HFFc6 (cell line): ENCODE data around the gene PRSS2. TPM values are rescaled to one million over a fixed set of nuclear protein-coding genes. Genes with fewer than 3 reads are reported as not detected.
"Not testable (repeated sequence)": the region's sequence is repeated elsewhere in the genome, so short reads cannot be mapped to it uniquely, and the experiment has no call there.

Experiments used
- DNase-seq: peaks from one replicate; pipeline ENCODE4 v3.0.0-alpha.2; 2018
- H3K27ac Mint-ChIP-seq: 2 replicates; pipeline ENCODE4 v1.8.0; 2020; ENCODE audit warnings: mild to moderate bottlenecking, mixed read lengths
- H3K27me3 Mint-ChIP-seq: 2 replicates; pipeline ENCODE4 v1.8.0; 2021; ENCODE audit warnings: mild to moderate bottlenecking, moderate library complexity, mixed read lengths; ENCODE audit not compliant: insufficient read depth
- H3K36me3 Mint-ChIP-seq: 2 replicates; pipeline ENCODE4 v1.8.0; 2021; ENCODE audit warnings: low read depth, mixed read lengths
- H3K4me1 Mint-ChIP-seq: 2 replicates; pipeline ENCODE4 v1.8.0; 2020; ENCODE audit warnings: low read depth, mixed read lengths
- H3K4me3 Mint-ChIP-seq: 2 replicates; pipeline ENCODE4 v1.8.0; 2020; ENCODE audit warnings: mild to moderate bottlenecking, moderate library complexity, mixed read lengths
- H3K9me3 Mint-ChIP-seq: 2 replicates; pipeline ENCODE4 v1.8.0; 2020; ENCODE audit warnings: mild to moderate bottlenecking, mixed read lengths
- CTCF ChIP-seq: fragments of 200-600 bp; sonication (generic); IDR thresholded peaks from 2 replicates; pipeline ENCODE4 v1.5.0; 2021; ENCODE audit warnings: antibody characterized with exemption, mild to moderate bottlenecking
- total RNA-seq, 6 experiments: library from RNA; stranded (reverse); fragmentation: NEBNext Ultra II Directional; extraction: Animal tissue kit (Norgen Biotek cat#: 25700); gene quantifications; 2 replicates in 1 of 6; 3 replicates in 5 of 6; pipeline ENCODE4 v1.2.3, GENCODE V29; 2021

PRSS2 gene
- total RNA-seq, 6 experiments from 2014 or later = not detected

- Mint-ChIP-seq H3K4me1 (no peaks in the 10 kb centered on the region), H3K36me3 (no peaks in the 10 kb centered on the region), H3K27me3 (peaks cover 32% of the 10 kb centered on the region), H3K27ac (no peak overlapping the region), H3K9me3 (no peaks in the 10 kb centered on the region), H3K4me3 (no peak overlapping the region)
- no peak for DNase-seq
- TF ChIP-seq CTCF = no peak
These were observed 15.8 kb upstream of the PRSS2 start for GRCh38 chr7:142754681-142755575.

DNA sequence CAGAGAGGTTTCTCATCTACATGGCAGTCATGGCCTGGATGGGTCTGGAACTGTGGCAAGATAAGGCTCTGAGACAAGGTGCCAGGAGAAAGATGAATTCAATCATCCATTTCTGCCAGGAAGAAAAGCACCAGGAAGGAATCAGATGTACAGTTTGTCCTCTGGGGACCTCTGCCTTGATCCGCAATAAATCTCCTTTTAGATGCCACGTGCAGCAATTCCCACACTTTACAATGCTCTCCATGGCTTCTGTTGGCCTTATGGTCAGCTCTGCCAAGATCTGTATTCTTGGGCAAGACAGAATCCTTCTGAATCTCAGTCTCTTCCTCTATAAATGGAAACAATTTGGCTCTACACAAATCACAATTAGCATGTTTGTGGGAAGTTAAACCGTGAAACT lies 12.5 kb upstream of the PRSS2 start:
- not testable (repeated sequence) for H3K4me1 Mint-ChIP-seq, DNase-seq, H3K36me3 Mint-ChIP-seq, H3K9me3 Mint-ChIP-seq, H3K4me3 Mint-ChIP-seq, H3K27ac Mint-ChIP-seq
- peaks cover 34% of the 10 kb centered on the region for H3K27me3 Mint-ChIP-seq

DNA sequence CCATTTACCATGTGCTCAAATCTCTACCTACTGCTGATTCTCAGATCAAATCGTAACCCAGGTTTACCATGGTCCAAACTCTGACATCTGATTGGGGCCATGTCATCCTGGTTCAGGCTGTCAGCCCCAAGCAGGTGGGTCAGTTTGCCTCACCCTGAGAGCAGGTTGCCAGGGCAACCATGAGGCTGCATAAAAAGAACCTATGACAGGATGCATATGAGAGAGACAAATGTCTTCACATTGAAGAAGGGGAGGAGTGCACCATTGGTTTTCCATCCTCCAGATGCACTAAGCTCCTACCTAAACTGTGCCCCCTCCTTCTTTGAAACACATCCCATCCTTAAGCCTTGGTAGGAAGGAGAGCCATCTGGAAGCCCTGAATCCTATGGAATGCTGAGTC lies 11.3 kb upstream of the PRSS2 start:
- no peak for TF ChIP-seq CTCF
- no peaks in the 10 kb centered on the region for H3K36me3 Mint-ChIP-seq
- peaks cover 35% of the 10 kb centered on the region for H3K27me3 Mint-ChIP-seq
- no peak overlapping the region for H3K27ac Mint-ChIP-seq
- no peak for DNase-seq
- H3K4me3 Mint-ChIP-seq = no peak overlapping the region
- H3K4me1 Mint-ChIP-seq = no peaks in the 10 kb centered on the region
- H3K9me3 Mint-ChIP-seq = no peaks in the 10 kb centered on the region

- H3K4me3 Mint-ChIP-seq = no peak overlapping the region
- no peaks in the 10 kb centered on the region for H3K36me3 Mint-ChIP-seq
- H3K27ac Mint-ChIP-seq = no peak overlapping the region
- H3K4me1 Mint-ChIP-seq = no peaks in the 10 kb centered on the region
- no peak for TF ChIP-seq CTCF
- no peaks in the 10 kb centered on the region for H3K9me3 Mint-ChIP-seq
- peaks cover 32% of the 10 kb centered on the region for H3K27me3 Mint-ChIP-seq
- DNase-seq = no peak
These were observed 10.6 kb upstream of the PRSS2 start for GRCh38 chr7:142760071-142760642.

DNA sequence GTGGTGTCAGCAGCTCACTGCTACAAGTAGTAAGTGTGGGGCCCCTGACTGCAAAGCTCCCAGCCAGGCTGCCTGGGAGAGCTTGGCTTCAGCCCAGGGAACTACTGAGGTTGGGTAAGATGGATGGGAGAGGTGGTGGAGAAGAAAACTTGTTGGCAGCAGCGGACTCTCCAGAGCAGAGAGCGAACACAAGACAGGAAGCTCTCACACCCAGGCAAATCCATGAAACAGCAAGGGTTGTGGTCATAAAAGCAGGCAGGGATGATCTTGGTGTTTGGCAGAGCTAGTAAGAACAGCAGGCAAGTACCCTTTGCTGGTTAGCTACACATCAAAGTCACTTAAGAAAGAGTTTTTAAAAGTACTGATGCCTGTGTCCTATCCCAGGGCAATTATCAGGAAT lies 9.2 kb upstream of the PRSS2 start:
- H3K27me3 Mint-ChIP-seq = peaks cover 30% of the 10 kb centered on the region
- not testable (repeated sequence) for H3K4me3 Mint-ChIP-seq, H3K36me3 Mint-ChIP-seq, H3K27ac Mint-ChIP-seq, H3K9me3 Mint-ChIP-seq, DNase-seq, H3K4me1 Mint-ChIP-seq

DNA sequence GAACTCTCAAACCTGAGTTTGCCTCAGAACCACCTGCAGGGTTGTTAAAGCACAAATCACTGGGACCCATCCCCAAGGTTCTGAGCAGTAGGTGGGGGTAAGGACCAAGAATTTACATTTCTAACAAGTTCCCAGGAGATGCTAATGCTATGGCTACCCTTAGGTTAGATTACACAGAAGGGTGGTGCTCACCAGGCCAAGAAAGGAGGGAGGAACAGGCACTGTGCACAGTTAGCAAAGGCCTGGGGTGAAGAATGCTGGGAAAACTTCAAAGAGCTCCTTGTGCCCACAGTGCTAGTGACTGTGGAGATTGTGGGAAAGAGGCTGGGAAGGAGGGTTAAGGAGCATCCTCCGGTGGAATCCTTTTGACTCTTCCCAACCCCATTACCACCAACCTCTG lies 8.7 kb upstream of the PRSS2 start:
- no peak overlapping the region for H3K27ac Mint-ChIP-seq
- H3K36me3 Mint-ChIP-seq = no peaks in the 10 kb centered on the region
- H3K27me3 Mint-ChIP-seq = peaks cover 29% of the 10 kb centered on the region
- no peaks in the 10 kb centered on the region for H3K4me1 Mint-ChIP-seq
- TF ChIP-seq CTCF = no peak
- H3K4me3 Mint-ChIP-seq = no peak overlapping the region
- H3K9me3 Mint-ChIP-seq = no peaks in the 10 kb centered on the region
- no peak for DNase-seq
